Endothelial cell of umbilical vein (primary cell): ENCODE results near the gene OCA2. TPM values are rescaled to one million over a fixed set of nuclear protein-coding genes. Genes with fewer than 3 reads are reported as not detected.

Experiments used
- BruUV-seq: library from RNA; stranded (reverse); fragments of 400-500 nt; replicated peaks from 2 replicates; lab custom pipeline; 2021; lab: Mats Ljungman, UMichigan
- CTCF ChIA-PET: fragments of 300-600, 350-600 bp; sonication (Branson Sonifier 250); formaldehyde crosslinking; loops from one replicate; lab custom pipeline; 2021; ENCODE audit warnings: antibody characterized with exemption, inconsistent platforms; lab: Charles Lee
- POLR2A ChIA-PET: fragments of 300-600, 350-600 bp; sonication (Branson Sonifier 250); formaldehyde crosslinking; loops from one replicate; lab custom pipeline; 2021; ENCODE audit warnings: antibody characterized with exemption, inconsistent platforms; lab: Charles Lee
- DNase-seq: peaks from one replicate; pipeline ENCODE4 v3.0.0-alpha.2; 2011; ENCODE audit warnings: low read depth, low spot score
- FAIRE-seq: peaks from 2 replicates; lab custom pipeline; 2011; peaks lifted over from hg19 to GRCh38; lab: Jason Lieb, UNC
- H2AFZ ChIP-seq: 2 replicates; pipeline ENCODE4 v1.6.0; 2012; ENCODE audit warnings: low read depth, low read length, control low read depth, inconsistent platforms
- H3K27ac ChIP-seq: 2 replicates; pipeline ENCODE4 v1.5.1; 2011; ENCODE audit warnings: low read depth, mild to moderate bottlenecking, control low read depth, low read length, moderate library complexity; ENCODE audit not compliant: insufficient read depth
- H3K27me3 ChIP-seq, 2 experiments: 2 replicates each; pipeline versions ENCODE4 v1.6.0 to v1.6.1; 2011; ENCODE audit warnings: low read length in 2 of 2, mixed read lengths in 1 of 2; ENCODE audit not compliant: control insufficient read depth in 2 of 2, insufficient read depth in 2 of 2
- H3K36me3 ChIP-seq, 2 experiments: 2 replicates in 1 of 2; 3 replicates in 1 of 2; pipeline ENCODE4 v1.5.1; 2011; ENCODE audit warnings: low read length in 2 of 2, mild to moderate bottlenecking in 1 of 2, moderate library complexity in 1 of 2; ENCODE audit not compliant: control insufficient read depth in 2 of 2, insufficient read depth in 2 of 2; ENCODE audit errors: extremely low read depth in 1 of 2
- H3K4me1 ChIP-seq: 3 replicates; pipeline ENCODE4 v1.5.1; 2011; ENCODE audit warnings: mild to moderate bottlenecking, low read length; ENCODE audit not compliant: control insufficient read depth, insufficient read depth; ENCODE audit errors: extremely low read depth
- H3K4me2 ChIP-seq: 2 replicates; pipeline ENCODE4 v1.6.1; 2011; ENCODE audit warnings: low read length, control low read depth, mixed read lengths; ENCODE audit not compliant: insufficient read depth
- H3K4me3 ChIP-seq, 3 experiments: fragments of 200-600 bp in 1 of 3; sonication (generic), shearing (Covaris generic) in 1 of 3; replicated peaks in 1 of 3; 2 replicates each; pipeline ENCODE4 v1.5.1; 2011 to 2016; ENCODE audit warnings: control low read depth in 3 of 3, low read length in 3 of 3, mild to moderate bottlenecking in 2 of 3, inconsistent platforms in 1 of 3, low read depth in 1 of 3, moderate library complexity in 1 of 3; ENCODE audit not compliant: insufficient read depth in 1 of 3
- H3K79me2 ChIP-seq: 2 replicates; pipeline ENCODE4 v1.6.0; 2012; ENCODE audit warnings: low read length, inconsistent platforms; ENCODE audit not compliant: control insufficient read depth, insufficient read depth
- H3K9ac ChIP-seq: replicated peaks from 2 replicates; pipeline ENCODE3; 2011; ENCODE audit warnings: low read length, control low read depth; ENCODE audit not compliant: insufficient read depth; ENCODE audit errors: extremely low read depth
- H3K9me1 ChIP-seq: replicated peaks from 3 replicates; pipeline ENCODE4 v1.6.0; 2011; ENCODE audit warnings: mild to moderate bottlenecking, low read length; ENCODE audit not compliant: control insufficient read depth, insufficient read depth; ENCODE audit errors: extremely low read depth
- H3K9me3 ChIP-seq: replicated peaks from 2 replicates; pipeline ENCODE4 v1.5.1; 2012; ENCODE audit warnings: low read length, inconsistent platforms; ENCODE audit not compliant: control insufficient read depth, insufficient read depth
- H4K20me1 ChIP-seq: replicated peaks from 2 replicates; pipeline ENCODE3; 2011; ENCODE audit warnings: mild to moderate bottlenecking, low read length; ENCODE audit not compliant: control insufficient read depth, insufficient read depth; ENCODE audit errors: extremely low read depth
- CTCF ChIP-seq, 2 donors: IDR thresholded peaks; 1 replicate in 1 of 2; 2 replicates in 1 of 2; pipeline ENCODE4 v1.5.1; 2011; ENCODE audit warnings: low read length in 2 of 2, mild to moderate bottlenecking in 2 of 2, moderate library complexity in 2 of 2, control low read depth in 1 of 2, inconsistent platforms in 1 of 2, low read depth in 1 of 2; ENCODE audit not compliant: insufficient read depth in 1 of 2; ENCODE audit errors: extremely low read depth in 1 of 2
- EZH2 ChIP-seq: IDR thresholded peaks from 2 replicates; pipeline ENCODE4 v1.6.1; 2012; ENCODE audit warnings: borderline replicate concordance, low read depth, mild to moderate bottlenecking, moderate library complexity, low read length, inconsistent platforms; ENCODE audit not compliant: severe bottlenecking
- FOS ChIP-seq: IDR thresholded peaks from 2 replicates; pipeline ENCODE4 v1.6.1; 2011; ENCODE audit warnings: mild to moderate bottlenecking, low read length, moderate library complexity, borderline replicate concordance; ENCODE audit not compliant: insufficient read depth
- GATA2 ChIP-seq: IDR thresholded peaks from 2 replicates; pipeline ENCODE4 v1.7.0; 2011; ENCODE audit warnings: low read depth, mild to moderate bottlenecking, moderate library complexity, mixed read lengths, low read length; ENCODE audit not compliant: insufficient read length, insufficient read depth
- JUN ChIP-seq: IDR thresholded peaks from 2 replicates; pipeline ENCODE4 v1.6.1; 2011; ENCODE audit warnings: borderline replicate concordance, low read depth; ENCODE audit not compliant: insufficient read length, insufficient read depth
- MAX ChIP-seq: IDR thresholded peaks from 2 replicates; pipeline ENCODE4 v1.6.1; 2011; ENCODE audit not compliant: insufficient read depth, insufficient read length
- MYC ChIP-seq: IDR thresholded peaks from one replicate; pipeline ENCODE4 v1.6.1; 2011; ENCODE audit warnings: mild to moderate bottlenecking, low read depth, low read length
- POLR2A ChIP-seq: IDR thresholded peaks from 2 replicates; pipeline ENCODE4 v1.6.1; 2012; ENCODE audit warnings: low read depth, mild to moderate bottlenecking, control low read depth, low read length
- POLR2AphosphoS5 ChIP-seq: IDR thresholded peaks from 2 replicates; pipeline ENCODE4 v1.6.1; 2012; ENCODE audit warnings: low read depth, mild to moderate bottlenecking, control low read depth, low read length, moderate library complexity; ENCODE audit not compliant: insufficient read depth
- dilution Hi-C: fragments of 300-500 bp; cut with MboI; formaldehyde crosslinking; loops from one replicate; pipeline ENCODE4 v1.15.0; 2019; ENCODE audit warnings: low sequenced_read_pairs; ENCODE audit not compliant: extremely low pct_ligation_motif_present
- intact Hi-C: fragments of 100-400 bp; cut with micrococcal nuclease; formaldehyde crosslinking; loops from one replicate; pipeline ENCODE4 v1.10.0; 2022
- polyA plus RNA-seq, 4 experiments: library from polyadenylated mRNA; depleted of rRNA in 3 of 4; stranded (reverse) in 3 of 4; unstranded in 1 of 4; fragments of >200 nt; gene quantifications; 2 replicates each; pipeline versions ENCODE4 v1.2.1 to v1.2.3, GENCODE V29; 2011 to 2012; ENCODE audit warnings: missing spikeins in 1 of 4
- total RNA-seq: library from RNA; stranded (reverse); gene quantifications from 2 replicates; pipeline ENCODE4 v1.2.3, GENCODE V29; 2021

OCA2 gene
- total and polyA plus RNA-seq, 2 donors (not counting 3 experiments of a cell fraction or from before 2014, with no cell fraction given), result not detected

- Histone ChIP-seq H2AFZ (no peak overlapping the region), H3K9ac (no peak overlapping the region), H4K20me1 (no peaks in the 10 kb centered on the region), H3K36me3 (no peaks in the 10 kb centered on the region), H3K27me3 (no peaks in the 10 kb centered on the region), H3K27ac (no peak overlapping the region), H3K79me2 (no peaks in the 10 kb centered on the region), H3K9me1 (no peaks in the 10 kb centered on the region), H3K4me3 (no peak overlapping the region), H3K9me3 (peaks cover 4% of the 10 kb centered on the region), H3K4me1 (no peaks in the 10 kb centered on the region), H3K4me2 (no peak overlapping the region)
- no peak for FAIRE-seq
- BruUV-seq, result no TSS peak
- CTCF ChIA-PET, result no interaction called here
- TF ChIP-seq POLR2AphosphoS5 (no peak), GATA2 (no peak), MAX (no peak), MYC (no peak), FOS (no peak)
- no peak for DNase-seq
- POLR2A ChIA-PET, result no interaction called here
- dilution Hi-C loops, result no loop called here
- intact Hi-C loops, result no loop called here
Measured at GRCh38 chr15:27706300-27706699, 392.8 kb downstream of the OCA2 start.

- Histone ChIP-seq H3K4me3 (no peak overlapping the region), H3K27ac (no peak overlapping the region), H3K27me3 (no peaks in the 10 kb centered on the region), H3K36me3 (no peaks in the 10 kb centered on the region), H4K20me1 (no peaks in the 10 kb centered on the region), H3K79me2 (no peaks in the 10 kb centered on the region), H3K9me1 (no peaks in the 10 kb centered on the region), H2AFZ (no peak overlapping the region), H3K9ac (no peak overlapping the region), H3K4me1 (no peaks in the 10 kb centered on the region), H3K9me3 (peaks cover 4% of the 10 kb centered on the region), H3K4me2 (no peak overlapping the region)
- TF ChIP-seq POLR2AphosphoS5 (no peak), CTCF (IDR thresholded peaks at IDR 0.05; ENCODE audit: extremely low read depth in 1 of 2, insufficient read depth in 1 of 2, low read depth in 1 of 2, low read length in 2 of 2) (no peak), JUN (no peak), EZH2 (no peak), POLR2A (no peak), MYC (no peak), FOS (no peak), MAX (no peak), GATA2 (no peak)
- FAIRE-seq (no peak), DNase-seq (no peak)
- ChIA-PET POLR2A (no interaction called here), CTCF (no interaction called here)
- dilution Hi-C loops (no loop called here), intact Hi-C loops (no loop called here)
- BruUV-seq, result no TSS peak
Measured at GRCh38 chr15:27705056-27705455, 394.1 kb downstream of the OCA2 start.
